H9 (cell line): ENCODE measurements around the gene EIF3K. TPM values are rescaled to one million over a fixed set of nuclear protein-coding genes. Genes with fewer than 3 reads are reported as not detected.
A peak's percentile ranks its signal among the peaks of the same experiment; 100 is the strongest.

ENCODE experiments used
- DNase-seq: peaks from one replicate; pipeline ENCODE4 v3.0.0-alpha.2; 2017
- H2AFZ ChIP-seq: one replicate; pipeline ENCODE4 v1.6.1; 2013; ENCODE audit warnings: mild to moderate bottlenecking, low read length, control low read depth, moderate library complexity
- H2AK5ac ChIP-seq: 2 replicates; pipeline ENCODE4 v1.6.1; 2013; ENCODE audit warnings: low read length, control low read depth, mixed read lengths; ENCODE audit not compliant: insufficient read length
- H2BK120ac ChIP-seq: one replicate; pipeline ENCODE4 v1.6.1; 2013; ENCODE audit warnings: low read depth, mild to moderate bottlenecking, low read length, control low read depth, inconsistent platforms; ENCODE audit not compliant: poor library complexity, severe bottlenecking
- H2BK12ac ChIP-seq: 2 replicates; pipeline ENCODE4 v1.6.1; 2013; ENCODE audit warnings: low read length, control low read depth, mixed read lengths, low read depth; ENCODE audit not compliant: insufficient read length
- H2BK15ac ChIP-seq: 2 replicates; pipeline ENCODE4 v1.6.1; 2013; ENCODE audit warnings: low read depth, low read length, control low read depth
- H2BK20ac ChIP-seq: one replicate; pipeline ENCODE4 v1.6.1; 2013; ENCODE audit warnings: low read depth, mild to moderate bottlenecking, low read length, control low read depth, inconsistent platforms; ENCODE audit not compliant: poor library complexity, severe bottlenecking
- H2BK5ac ChIP-seq: 2 replicates; pipeline ENCODE4 v1.6.1; 2013; ENCODE audit warnings: low read length, control low read depth, mixed read lengths; ENCODE audit not compliant: insufficient read length
- H3K14ac ChIP-seq: 2 replicates; pipeline ENCODE4 v1.6.1; 2013; ENCODE audit warnings: low read length, control low read depth; ENCODE audit not compliant: insufficient read depth
- H3K18ac ChIP-seq: 2 replicates; pipeline ENCODE4 v1.6.1; 2013; ENCODE audit warnings: low read depth, mild to moderate bottlenecking, mixed read lengths, low read length, control low read depth; ENCODE audit not compliant: insufficient read length
- H3K23ac ChIP-seq: 2 replicates; pipeline ENCODE4 v1.6.1; 2013; ENCODE audit warnings: low read length, control low read depth, mixed read lengths, low read depth; ENCODE audit not compliant: insufficient read length
- H3K23me2 ChIP-seq: 2 replicates; pipeline ENCODE4 v1.6.1; 2013; ENCODE audit warnings: low read depth, mild to moderate bottlenecking, mixed read lengths, low read length, control low read depth; ENCODE audit not compliant: insufficient read length, poor library complexity, severe bottlenecking
- H3K27ac ChIP-seq: 2 replicates; pipeline ENCODE4 v1.5.1; 2013; ENCODE audit warnings: low read length, control low read depth, mixed read lengths, low read depth; ENCODE audit not compliant: insufficient read length
- H3K27me3 ChIP-seq: 2 replicates; pipeline ENCODE4 v1.6.1; 2013; ENCODE audit warnings: low read length, control low read depth, inconsistent platforms; ENCODE audit not compliant: insufficient read depth
- H3K4ac ChIP-seq: 2 replicates; pipeline ENCODE4 v1.6.1; 2013; ENCODE audit warnings: low read depth, mild to moderate bottlenecking, control low read depth, inconsistent platforms, low read length, moderate library complexity
- H3K4me1 ChIP-seq: 2 replicates; pipeline ENCODE4 v1.6.1; 2013; ENCODE audit warnings: low read length, control low read depth, inconsistent platforms; ENCODE audit not compliant: insufficient read depth
- H3K4me2 ChIP-seq: 2 replicates; pipeline ENCODE4 v1.6.1; 2013; ENCODE audit warnings: low read length, control low read depth, mixed read lengths; ENCODE audit not compliant: insufficient read length, insufficient read depth
- H3K56ac ChIP-seq: 2 replicates; pipeline ENCODE4 v1.6.1; 2013; ENCODE audit warnings: low read depth, mild to moderate bottlenecking, mixed read lengths, low read length, control low read depth; ENCODE audit not compliant: insufficient read length
- H3K79me1 ChIP-seq: 2 replicates; pipeline ENCODE4 v1.6.1; 2013; ENCODE audit warnings: low read depth, mild to moderate bottlenecking, moderate library complexity, low read length, control low read depth, inconsistent platforms; ENCODE audit not compliant: insufficient read depth, poor library complexity, severe bottlenecking
- H3K79me2 ChIP-seq: 2 replicates; pipeline ENCODE4 v1.6.1; 2013; ENCODE audit warnings: low read length, control low read depth, inconsistent platforms; ENCODE audit not compliant: insufficient read depth
- H3K9ac ChIP-seq: 2 replicates; pipeline ENCODE4 v1.6.1; 2013; ENCODE audit warnings: low read length, control low read depth, mixed read lengths; ENCODE audit not compliant: insufficient read length; ENCODE audit errors: extremely low read depth
- H3K9me3 ChIP-seq: one replicate; pipeline ENCODE4 v1.6.1; 2013; ENCODE audit warnings: low read depth, low read length, inconsistent platforms; ENCODE audit not compliant: control insufficient read depth
- H3T11ph ChIP-seq: one replicate; pipeline ENCODE4 v1.6.1; 2013; ENCODE audit warnings: mild to moderate bottlenecking, low read length, control low read depth, inconsistent platforms
- H4K20me1 ChIP-seq: one replicate; pipeline ENCODE4 v1.6.1; 2013; ENCODE audit not compliant: control insufficient read depth, insufficient read length, insufficient read depth
- H4K5ac ChIP-seq: 2 replicates; pipeline ENCODE4 v1.6.1; 2013; ENCODE audit warnings: low read depth, mild to moderate bottlenecking, mixed read lengths, low read length, control low read depth; ENCODE audit not compliant: insufficient read length
- H4K8ac ChIP-seq: replicated peaks from 2 replicates; pipeline ENCODE4 v1.6.1; 2013; ENCODE audit warnings: low read length, control low read depth, mixed read lengths, low read depth; ENCODE audit not compliant: insufficient read length
- H4K91ac ChIP-seq: 2 replicates; pipeline ENCODE4 v1.6.1; 2013; ENCODE audit warnings: low read depth, mild to moderate bottlenecking, moderate library complexity, mixed read lengths, low read length, control low read depth; ENCODE audit not compliant: insufficient read length
- H3K27ac Mint-ChIP-seq, 3 experiments: 2 replicates in 2 of 3; 3 replicates in 1 of 3; pipeline ENCODE4 v1.8.0; 2020 to 2021; ENCODE audit warnings: mixed read lengths in 3 of 3, mild to moderate bottlenecking in 1 of 3, moderate library complexity in 1 of 3
- H3K27me3 Mint-ChIP-seq: 2 replicates; pipeline ENCODE4 v1.8.0; 2021; ENCODE audit warnings: low read depth, mild to moderate bottlenecking, moderate library complexity, mixed read lengths
- H3K36me3 Mint-ChIP-seq, 3 experiments: 2 replicates in 2 of 3; 3 replicates in 1 of 3; pipeline ENCODE4 v1.8.0; 2020 to 2021; ENCODE audit warnings: low read depth in 3 of 3, mixed read lengths in 3 of 3; ENCODE audit not compliant: insufficient read depth in 1 of 3
- H3K4me1 Mint-ChIP-seq, 2 experiments: 2 replicates each; pipeline ENCODE4 v1.8.0; 2020; ENCODE audit warnings: mixed read lengths in 2 of 2
- H3K4me3 Mint-ChIP-seq, 2 experiments: 2 replicates in 1 of 2; 3 replicates in 1 of 2; pipeline ENCODE4 v1.8.0; 2020 to 2021; ENCODE audit warnings: mild to moderate bottlenecking in 2 of 2, mixed read lengths in 2 of 2, moderate library complexity in 1 of 2
- H3K9me3 Mint-ChIP-seq, 2 experiments: 2 replicates in 1 of 2; 3 replicates in 1 of 2; pipeline ENCODE4 v1.8.0; 2020; ENCODE audit warnings: mild to moderate bottlenecking in 2 of 2, mixed read lengths in 2 of 2, moderate library complexity in 1 of 2
- WGBS: extraction: QIAGEN DNeasy Blood & Tissue Kit; methylation state at CpG from one replicate; pipeline ENCODE4 v1.1.7; 2013; ENCODE audit warnings: missing lambda C conversion rate, low lambda C conversion rate, mixed read lengths; ENCODE audit not compliant: insufficient read length; ENCODE audit errors: extremely low coverage; 5-methylcytosine and 5-hydroxymethylcytosine counted together
- total RNA-seq: library from RNA; stranded (reverse); gene quantifications from 2 replicates; pipeline ENCODE4 v1.2.1, GENCODE V29; 2021
- TF ChIP-seq, protein P1 (sequence below): fragments of 200-600 bp; sonication (generic); conservative IDR thresholded peaks from 3 replicates; pipeline ENCODE4 v1.8.0; 2021; ENCODE audit warnings: antibody characterized with exemption, mild to moderate bottlenecking

Gene EIF3K
- total RNA-seq, 1 experiment from 2014 or later, result 345 TPM

DNA sequence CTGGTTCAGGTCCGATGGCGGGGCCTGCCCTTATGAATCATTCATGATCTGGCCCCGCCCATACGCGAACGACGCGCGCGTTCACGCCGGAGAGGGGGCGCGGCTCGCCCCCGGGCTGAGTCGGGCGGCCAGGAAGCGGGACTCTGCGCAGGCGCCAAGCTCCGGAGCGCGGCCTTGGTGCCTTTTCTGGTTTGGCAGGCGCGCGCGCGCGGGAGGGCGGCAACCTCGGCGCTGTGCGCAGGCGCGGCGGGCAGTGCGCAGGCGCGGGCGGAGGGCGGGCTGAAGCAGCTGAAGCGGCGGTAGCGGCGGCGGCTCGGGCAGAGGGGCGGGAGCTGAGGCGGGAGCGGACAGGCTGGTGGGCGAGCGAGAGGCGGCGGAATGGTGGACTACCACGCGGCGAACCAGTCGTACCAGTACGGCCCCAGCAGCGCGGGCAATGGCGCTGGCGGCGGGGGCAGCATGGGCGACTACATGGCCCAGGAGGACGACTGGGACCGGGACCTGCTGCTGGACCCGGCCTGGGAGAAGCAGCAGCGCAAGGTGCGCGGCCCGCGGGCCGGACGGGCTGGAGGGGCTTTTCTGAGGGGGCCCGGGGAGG is 28.5 kb downstream of the EIF3K start, which contains the start of gene ACTN4:
ACTN4 (plus strand) TSS at position 282 of the 598 bp plus-strand sequence; CDS start at position 379, 97 bp downstream.
- Histone ChIP-seq H3K4me1 (peaks cover 7% of the 10 kb centered on the region; the same call in 1 of the 2 replicates), H3K18ac (peak within 1 kb of the TSS; percentile 90), H3K79me1 (peaks cover 3% of the 10 kb centered on the region), H3T11ph (no peak within 1 kb of the TSS), H4K8ac (no peak within 1 kb of the TSS), H2BK5ac (no peak within 1 kb of the TSS), H4K91ac (no peak within 1 kb of the TSS), H2BK120ac (peak within 1 kb of the TSS; percentile 80), H2BK12ac (no peak within 1 kb of the TSS), H3K9ac (peak within 1 kb of the TSS; percentile 83), H3K4ac (no peak within 1 kb of the TSS; the same call in 1 of the 2 replicates), H3K23me2 (peaks cover 18% of the 10 kb centered on the region), H4K20me1 (no peaks in the 10 kb centered on the region), H2BK20ac (no peak within 1 kb of the TSS), H3K56ac (no peak within 1 kb of the TSS), H3K9me3 (no peaks in the 10 kb centered on the region), H3K27ac (no peak within 1 kb of the TSS), H2AFZ (no peak within 1 kb of the TSS), H3K4me2 (peak within 1 kb of the TSS; percentile 93), H3K79me2 (peaks cover 44% of the 10 kb centered on the region), H3K27me3 (no peaks in the 10 kb centered on the region), H2AK5ac (no peak within 1 kb of the TSS), H2BK15ac (no peak within 1 kb of the TSS), H4K5ac (no peak within 1 kb of the TSS), H3K14ac (peak within 1 kb of the TSS; percentile 89), H3K23ac (no peak within 1 kb of the TSS)
- Mint-ChIP-seq H3K36me3 (peaks cover 0 to 4% (median 4%) of the 10 kb centered on the region in 3 experiments; a peak in 2 of 7 replicates), H3K4me1 (peaks cover 44 to 52% of the 10 kb centered on the region in 2 experiments), H3K27ac (peak within 1 kb of the TSS; percentile 41 to 93 (median 72)), H3K9me3 (no peaks in the 10 kb centered on the region; a peak in 1 of 5 replicates), H3K27me3 (no peaks in the 10 kb centered on the region; the same call in 1 of the 2 replicates), H3K4me3 (peak within 1 kb of the TSS; percentile 95 to 100)
- TF ChIP-seq, protein P1, sequence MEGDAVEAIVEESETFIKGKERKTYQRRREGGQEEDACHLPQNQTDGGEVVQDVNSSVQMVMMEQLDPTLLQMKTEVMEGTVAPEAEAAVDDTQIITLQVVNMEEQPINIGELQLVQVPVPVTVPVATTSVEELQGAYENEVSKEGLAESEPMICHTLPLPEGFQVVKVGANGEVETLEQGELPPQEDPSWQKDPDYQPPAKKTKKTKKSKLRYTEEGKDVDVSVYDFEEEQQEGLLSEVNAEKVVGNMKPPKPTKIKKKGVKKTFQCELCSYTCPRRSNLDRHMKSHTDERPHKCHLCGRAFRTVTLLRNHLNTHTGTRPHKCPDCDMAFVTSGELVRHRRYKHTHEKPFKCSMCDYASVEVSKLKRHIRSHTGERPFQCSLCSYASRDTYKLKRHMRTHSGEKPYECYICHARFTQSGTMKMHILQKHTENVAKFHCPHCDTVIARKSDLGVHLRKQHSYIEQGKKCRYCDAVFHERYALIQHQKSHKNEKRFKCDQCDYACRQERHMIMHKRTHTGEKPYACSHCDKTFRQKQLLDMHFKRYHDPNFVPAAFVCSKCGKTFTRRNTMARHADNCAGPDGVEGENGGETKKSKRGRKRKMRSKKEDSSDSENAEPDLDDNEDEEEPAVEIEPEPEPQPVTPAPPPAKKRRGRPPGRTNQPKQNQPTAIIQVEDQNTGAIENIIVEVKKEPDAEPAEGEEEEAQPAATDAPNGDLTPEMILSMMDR, result no peak
- peak; percentile 99 for DNase-seq
- WGBS, result no CpG with 5 or more reads among the region's 77 CpGs
